RPMI7951 (cell line): Measurements from ENCODE around the gene NME9. TPM values are rescaled to one million over a fixed set of nuclear protein-coding genes. Genes with fewer than 3 reads are reported as not detected.
"Not testable (repeated sequence)": the region's sequence is repeated elsewhere in the genome, so short reads cannot be mapped to it uniquely, and the experiment has no call there.

Source experiments
- DNase-seq: peaks from one replicate; pipeline ENCODE4 v3.0.0-alpha.2; 2012; ENCODE audit warnings: low read depth
- total RNA-seq: library from RNA; depleted of rRNA; stranded (reverse); fragments of >200 nt; shearing (Covaris generic); gene quantifications from 2 replicates; pipeline ENCODE4 v1.2.3, GENCODE V29; 2014; rRNA removed

The NME9 gene
- total RNA-seq: not detected in 2 replicates

GRCh38 chr3:138329127-138329983 is at the start of gene NME9:
TSS of gene NME9 (minus strand) at chr3:138329851. CDS start at chr3:138329335, 516 bp downstream.
- peak; percentile 82 for DNase-seq

GRCh38 chr3:138378990-138379389 is 49.3 kb upstream of the NME9 start:
- no peak for DNase-seq

- no peak for DNase-seq
Observed at GRCh38 chr3:138378331-138378730, 48.7 kb upstream of the NME9 start.

DNA sequence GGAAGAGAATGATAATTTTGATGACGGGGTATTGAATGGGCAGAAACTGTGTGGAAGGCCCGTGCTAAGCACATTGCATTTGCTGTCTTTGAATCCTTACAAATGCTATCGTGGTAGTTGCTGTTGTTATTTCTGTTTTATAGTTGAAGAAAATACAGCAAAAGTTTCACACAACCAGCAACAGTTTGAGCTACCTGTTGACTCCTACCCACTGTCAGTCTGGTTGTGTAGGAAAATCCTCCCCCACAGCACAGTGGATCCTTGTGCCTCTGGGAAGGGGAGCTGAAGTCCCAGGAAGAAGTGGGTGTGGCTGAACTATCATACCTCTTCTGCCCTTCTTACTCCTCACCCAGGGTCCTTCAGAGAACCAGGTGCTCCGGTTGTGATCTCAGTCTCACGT is 48.2 kb upstream of the NME9 start:
- DNase-seq: no peak

DNA sequence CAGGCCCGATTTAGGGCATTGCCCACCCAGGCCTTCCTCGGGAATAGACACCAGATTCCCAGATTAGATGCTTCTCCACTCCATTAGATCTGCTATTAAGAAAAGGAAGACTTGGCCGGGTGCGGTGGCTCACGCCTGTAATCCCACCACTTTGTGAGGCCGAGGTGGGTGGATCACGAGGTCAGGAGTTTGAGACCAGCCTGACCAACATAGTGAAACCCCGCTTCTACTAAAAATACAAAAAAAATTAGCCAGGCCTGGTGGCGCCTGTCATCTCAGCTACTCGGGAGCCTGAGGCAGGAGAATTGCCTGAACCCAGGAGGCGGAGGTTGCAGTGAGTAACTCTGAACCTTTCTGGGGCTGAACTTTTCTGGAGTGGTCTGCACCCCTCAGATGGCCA is 47.6 kb upstream of the NME9 start:
- not testable (repeated sequence) for DNase-seq

DNA sequence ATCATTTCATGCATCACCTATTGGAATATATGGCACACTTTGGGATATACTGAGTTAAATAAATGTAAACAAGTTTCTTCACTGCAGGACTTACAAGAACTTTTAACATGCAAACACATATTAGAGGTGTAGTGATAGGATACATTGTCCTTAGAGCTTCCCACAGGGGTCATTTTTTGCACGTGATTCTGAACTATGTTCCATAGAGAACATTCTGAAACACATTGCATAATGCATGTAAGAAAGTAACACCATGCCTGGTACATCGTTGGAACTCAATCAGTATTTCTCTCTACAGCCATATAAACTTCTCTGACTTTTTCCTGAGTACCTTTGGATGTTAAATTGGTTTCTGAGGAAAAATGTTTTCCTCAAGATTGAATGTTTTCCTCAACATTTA is 47.0 kb upstream of the NME9 start:
- no peak for DNase-seq

DNA sequence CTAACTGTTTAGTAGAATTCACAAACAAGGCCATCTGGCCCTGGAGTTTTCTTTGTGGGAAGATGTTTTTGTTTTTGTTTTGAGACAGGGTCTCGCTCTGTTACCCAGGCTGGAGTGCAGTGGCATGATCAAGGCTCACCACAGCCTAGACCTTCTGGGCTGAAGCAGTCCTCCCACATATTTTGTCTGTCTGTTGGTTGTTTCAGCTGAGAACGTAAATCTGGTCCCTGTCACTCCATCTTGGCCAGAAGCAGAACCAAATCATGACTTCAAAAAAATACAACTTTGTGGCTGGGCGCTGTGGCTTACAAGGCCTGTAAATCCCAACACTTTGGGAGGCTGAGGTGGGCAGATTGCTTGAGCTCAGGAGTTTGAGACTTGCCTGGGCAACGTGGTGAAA is 45.8 kb upstream of the NME9 start:
- no peak for DNase-seq

DNA sequence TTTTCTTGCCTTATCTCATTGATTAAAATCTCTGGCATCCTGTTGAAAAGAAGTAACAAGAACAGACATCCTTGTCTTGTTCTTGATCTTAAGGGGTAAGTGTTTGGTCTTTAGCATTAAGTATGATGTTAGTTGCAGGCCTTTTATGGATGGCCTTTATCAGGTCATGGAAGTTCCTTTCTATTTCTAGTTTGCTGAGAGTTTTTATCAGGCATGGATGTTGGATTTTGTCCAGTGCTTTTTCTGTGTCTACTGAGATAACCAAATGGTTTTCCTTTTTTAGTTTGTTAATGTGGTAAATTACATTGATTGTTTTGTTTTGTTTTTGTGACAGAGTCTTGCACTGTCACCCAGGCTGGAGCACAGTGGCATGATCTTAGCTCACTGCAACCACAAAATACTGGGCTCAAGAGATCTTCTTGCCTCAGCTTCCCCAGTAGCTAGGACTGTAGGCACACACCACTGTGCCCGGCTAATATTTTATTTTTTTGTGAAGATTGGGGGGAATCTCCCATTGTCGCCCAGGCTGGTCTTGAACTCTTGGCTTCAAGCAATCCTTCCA is 45.0 kb upstream of the NME9 start:
- DNase-seq: no peak

GRCh38 chr3:138373736-138374094 is 44.1 kb upstream of the NME9 start:
- no peak for DNase-seq

- DNase-seq: no peak
Observed at GRCh38 chr3:138373087-138373735, 43.6 kb upstream of the NME9 start.

DNA sequence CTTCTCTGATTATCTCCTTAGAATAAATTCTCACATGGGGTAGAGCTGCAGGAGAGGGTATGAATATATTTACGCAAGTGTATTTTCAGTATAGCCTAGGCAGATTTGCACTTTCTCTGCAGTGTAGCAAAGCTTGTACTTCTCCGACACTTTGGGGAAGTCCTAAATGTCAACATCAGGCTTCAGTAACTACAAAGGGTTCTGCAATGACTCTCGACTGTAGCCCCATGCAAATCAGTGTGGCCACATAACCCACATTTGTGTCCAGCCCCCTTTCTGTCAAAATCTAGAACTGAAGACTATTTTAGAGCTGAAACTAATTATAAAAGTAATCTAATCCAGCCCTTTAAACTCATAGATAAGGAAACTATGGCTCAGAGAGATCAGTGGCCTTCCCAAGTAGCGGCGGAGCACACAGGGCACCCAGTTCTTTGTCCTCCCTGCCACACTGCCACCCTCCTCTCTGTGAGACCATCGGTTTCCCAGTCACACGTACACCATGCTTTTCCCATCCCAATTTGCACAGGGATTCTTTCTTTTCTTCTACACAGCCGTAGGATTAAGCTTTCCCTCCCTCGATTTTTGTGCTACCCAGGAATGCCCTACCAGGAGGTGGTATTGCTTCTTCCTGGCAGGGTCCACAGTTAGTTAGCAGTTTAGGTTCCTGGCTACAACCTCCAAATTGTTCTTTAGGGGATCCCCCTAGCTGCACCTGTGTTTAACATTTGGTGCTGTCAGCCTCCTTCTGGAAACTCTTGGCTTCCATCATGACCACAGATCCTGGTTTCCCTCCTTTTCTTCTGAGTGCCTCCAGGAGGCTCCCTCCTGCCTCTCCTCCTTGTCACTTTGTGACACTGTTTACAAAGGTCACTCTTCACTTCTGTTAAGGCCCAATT is 41.7 kb upstream of the NME9 start:
- no peak for DNase-seq

GRCh38 chr3:138370321-138370720 is 40.7 kb upstream of the NME9 start:
- no peak for DNase-seq

DNA sequence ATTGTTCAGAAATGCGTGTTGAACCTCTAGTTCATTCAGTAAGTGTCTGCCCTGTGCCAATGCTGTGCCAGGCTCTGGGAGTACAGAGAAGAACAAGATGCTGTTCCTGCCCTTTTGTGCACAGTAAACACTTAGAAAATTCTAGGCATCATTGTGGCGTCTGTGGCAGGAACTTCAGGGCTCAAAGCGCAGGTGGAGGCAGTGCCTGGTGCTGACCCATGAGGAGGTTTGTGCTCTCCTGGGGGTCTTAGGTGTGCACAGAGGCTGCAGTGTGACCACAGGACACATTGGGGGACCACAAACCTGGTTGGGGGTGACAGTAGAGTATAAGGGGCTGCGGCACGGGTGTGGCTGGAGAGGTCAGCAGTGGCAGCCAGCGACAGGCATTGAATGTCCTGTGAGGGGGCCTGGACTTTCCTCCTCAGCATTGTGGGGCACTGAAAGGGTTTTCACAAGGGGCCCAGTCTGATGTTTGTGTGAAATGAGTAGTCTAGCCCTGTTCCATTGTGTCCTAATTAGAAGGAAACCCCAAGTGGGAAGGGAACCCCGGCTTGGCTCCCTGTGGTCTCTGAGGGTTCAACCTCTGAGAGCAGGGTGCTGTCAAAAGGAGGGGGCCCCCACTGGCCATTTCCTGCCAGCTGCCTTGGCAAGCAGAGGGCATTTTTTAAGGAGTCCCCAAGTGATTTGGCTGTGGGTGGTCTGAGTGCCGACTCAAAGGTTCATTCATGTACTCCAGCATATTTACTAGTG is 39.7 kb upstream of the NME9 start:
- no peak for DNase-seq

- DNase-seq: peak; percentile 21
Observed at GRCh38 chr3:138367911-138368310, 38.3 kb upstream of the NME9 start.

- no peak for DNase-seq
Observed at GRCh38 chr3:138367326-138367850, 37.7 kb upstream of the NME9 start.

- no peak for DNase-seq
Observed at GRCh38 chr3:138366006-138366759, 36.5 kb upstream of the NME9 start.

DNA sequence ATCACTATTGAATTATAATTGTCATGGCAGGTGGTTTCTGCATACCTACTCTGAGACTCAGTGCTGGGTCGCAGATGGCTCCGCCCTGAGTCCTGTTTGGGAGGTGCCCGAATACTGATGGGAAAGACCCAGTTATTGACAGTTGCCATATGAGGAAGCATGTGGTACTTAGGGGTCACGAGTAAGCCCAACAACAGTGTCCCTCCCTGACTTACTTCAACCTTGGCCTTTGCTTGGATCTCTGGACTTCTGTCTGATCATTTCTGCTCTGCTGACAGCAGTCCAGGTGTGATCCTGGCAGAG is 35.6 kb upstream of the NME9 start:
- DNase-seq: no peak

GRCh38 chr3:138364356-138365252 is 35.0 kb upstream of the NME9 start:
- no peak for DNase-seq

GRCh38 chr3:138363322-138363721 is 33.7 kb upstream of the NME9 start:
- no peak for DNase-seq
